ENCODE measurements around the gene SUMO2.

GRCh38 chr17:75129576-75129975, 53.2 kb downstream of the SUMO2 start:
- TF ChIP-seq EZH2 (IDR thresholded peaks at IDR 0.05) (no peak), POLR2AphosphoS5 (IDR thresholded peaks at IDR 0.05; ENCODE audit: borderline replicate concordance, low read depth, low read length) (no peak; the same call in 1 of the 2 replicates)

Data from SK-N-MC (cell line).